AG04449 (cell line): ENCODE results near the gene ARL15.

Source experiments
- CTCF ChIA-PET: fragments of 350-600 bp; formaldehyde crosslinking; extraction: SDS; loops from one replicate; lab custom pipeline; 2021; ENCODE audit warnings: antibody characterized with exemption; lab: Yijun Ruan, JAX
- POLR2A ChIA-PET: fragments of 400-600, 350-600 bp; formaldehyde crosslinking; extraction: SDS; loops from one replicate; lab custom pipeline; 2020; ENCODE audit warnings: antibody characterized with exemption, inconsistent platforms; lab: Yijun Ruan, JAX
- DNase-seq: peaks from one replicate; pipeline ENCODE4 v3.0.0-alpha.2; 2010; ENCODE audit warnings: low read depth, low spot score
- H3K4me3 ChIP-seq: 2 replicates; pipeline ENCODE4 v1.5.1; 2011; ENCODE audit warnings: low read depth, mild to moderate bottlenecking, control low read depth, low read length
- TF ChIP-seq, protein P1 (sequence below): IDR thresholded peaks from one replicate; pipeline ENCODE4 v1.5.1; 2011; ENCODE audit warnings: mild to moderate bottlenecking, moderate library complexity, low read length, control low read depth, inconsistent platforms; ENCODE audit not compliant: insufficient read depth; ENCODE audit errors: missing control alignments

The ARL15 gene

DNA sequence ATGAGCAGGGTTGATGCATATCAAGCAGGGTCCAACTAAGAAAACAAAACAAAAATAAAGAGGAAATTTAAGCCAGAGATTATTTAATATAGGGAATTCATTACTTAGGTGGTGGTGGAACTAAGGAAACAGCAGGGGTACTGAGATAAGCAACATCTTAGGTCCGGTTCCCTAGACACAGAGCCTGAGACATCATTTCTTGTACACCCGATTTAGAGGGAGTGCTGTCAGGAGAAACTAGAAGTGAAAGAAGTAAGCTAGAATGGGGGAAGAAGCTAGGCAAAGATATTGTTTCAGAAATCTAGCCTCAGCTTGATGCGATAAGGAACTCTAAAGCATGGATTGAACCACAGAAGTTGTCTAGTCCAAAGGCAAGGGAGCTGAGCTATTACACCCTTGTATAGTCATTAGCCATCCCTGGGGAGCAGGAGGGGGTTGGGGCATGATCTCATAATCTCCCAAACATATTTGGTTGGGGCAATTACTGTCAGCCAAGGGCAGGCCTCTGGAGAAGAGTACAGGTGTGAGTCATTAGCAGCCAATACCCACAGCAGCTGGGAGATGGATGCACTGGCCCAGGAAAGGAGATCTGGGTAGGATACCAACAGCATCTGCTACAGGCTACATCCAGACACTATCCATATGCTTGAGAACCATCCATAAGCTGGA is 194.5 kb downstream of the ARL15 start:
- DNase-seq: no peak
- TF ChIP-seq, protein P1, sequence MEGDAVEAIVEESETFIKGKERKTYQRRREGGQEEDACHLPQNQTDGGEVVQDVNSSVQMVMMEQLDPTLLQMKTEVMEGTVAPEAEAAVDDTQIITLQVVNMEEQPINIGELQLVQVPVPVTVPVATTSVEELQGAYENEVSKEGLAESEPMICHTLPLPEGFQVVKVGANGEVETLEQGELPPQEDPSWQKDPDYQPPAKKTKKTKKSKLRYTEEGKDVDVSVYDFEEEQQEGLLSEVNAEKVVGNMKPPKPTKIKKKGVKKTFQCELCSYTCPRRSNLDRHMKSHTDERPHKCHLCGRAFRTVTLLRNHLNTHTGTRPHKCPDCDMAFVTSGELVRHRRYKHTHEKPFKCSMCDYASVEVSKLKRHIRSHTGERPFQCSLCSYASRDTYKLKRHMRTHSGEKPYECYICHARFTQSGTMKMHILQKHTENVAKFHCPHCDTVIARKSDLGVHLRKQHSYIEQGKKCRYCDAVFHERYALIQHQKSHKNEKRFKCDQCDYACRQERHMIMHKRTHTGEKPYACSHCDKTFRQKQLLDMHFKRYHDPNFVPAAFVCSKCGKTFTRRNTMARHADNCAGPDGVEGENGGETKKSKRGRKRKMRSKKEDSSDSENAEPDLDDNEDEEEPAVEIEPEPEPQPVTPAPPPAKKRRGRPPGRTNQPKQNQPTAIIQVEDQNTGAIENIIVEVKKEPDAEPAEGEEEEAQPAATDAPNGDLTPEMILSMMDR: no peak
- ChIA-PET POLR2A (no interaction called here), CTCF (interaction anchor here (1.0 kb wide), 1 partner anchor 18 kb away, joined by 3 read pairs; no protein-coding TSS in a partner anchor)
- no peak overlapping the region for H3K4me3 ChIP-seq

DNA sequence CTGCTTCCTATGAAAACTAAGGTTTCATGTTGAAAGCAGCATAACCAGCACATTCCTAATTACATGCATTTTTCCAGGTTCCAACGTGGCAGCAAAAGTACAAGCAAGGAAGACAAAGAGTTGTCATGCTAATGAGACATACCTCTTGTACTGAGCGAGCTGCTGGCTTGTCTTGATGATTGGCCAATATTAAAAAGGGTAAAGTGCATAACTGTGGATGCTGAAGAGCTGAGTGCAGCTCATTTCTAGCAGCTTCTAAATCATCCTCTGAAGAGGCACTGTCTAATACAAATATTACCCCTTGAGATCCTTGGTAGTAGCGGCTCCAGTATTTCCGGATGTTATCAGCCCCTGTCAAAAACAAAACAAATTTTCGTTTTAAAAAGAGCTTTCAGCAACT is 197.3 kb downstream of the ARL15 start:
- DNase-seq: no peak
- TF ChIP-seq, protein P1: no peak
- POLR2A ChIA-PET: no interaction called here
- H3K4me3 ChIP-seq: no peak overlapping the region
- CTCF ChIA-PET: no interaction called here

DNA sequence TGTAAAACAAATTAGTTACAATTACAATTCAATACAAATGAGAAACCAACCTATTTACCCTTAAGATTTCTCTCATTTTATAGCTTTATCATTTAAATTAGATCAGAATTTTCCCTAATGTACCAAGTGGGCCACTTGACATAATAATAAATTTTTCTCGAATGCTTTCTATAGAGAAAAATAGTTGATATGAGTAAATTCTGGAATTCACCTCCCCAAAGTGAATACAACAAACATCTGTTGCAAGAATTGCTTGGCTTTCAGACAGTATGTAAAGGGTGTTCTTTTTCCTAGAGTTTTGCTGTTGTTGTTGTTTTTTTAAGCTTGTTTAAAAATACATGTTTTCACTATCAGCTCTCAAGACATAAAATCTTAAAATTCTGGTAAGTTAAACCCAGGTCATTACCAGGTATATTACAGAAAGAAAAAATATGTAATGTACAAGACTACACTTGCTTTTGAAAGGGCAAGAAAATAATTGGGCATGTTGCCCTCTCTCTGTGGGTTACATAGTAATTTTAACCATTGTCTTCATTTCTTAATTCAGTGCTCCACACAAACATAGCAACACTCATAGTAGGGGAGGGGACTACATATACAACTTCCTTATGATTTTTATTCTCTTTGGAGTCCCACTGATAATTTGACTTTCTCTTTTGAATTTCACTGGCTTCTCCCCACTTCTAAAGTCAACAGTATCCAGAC is 200.6 kb downstream of the ARL15 start:
- CTCF ChIA-PET: interaction anchor here (0.7 kb wide), 1 partner anchor 66 kb away, joined by 4 read pairs; no protein-coding TSS in a partner anchor
- POLR2A ChIA-PET: no interaction called here
- TF ChIP-seq, protein P1: no peak
- no peak overlapping the region for H3K4me3 ChIP-seq
- no peak for DNase-seq

DNA sequence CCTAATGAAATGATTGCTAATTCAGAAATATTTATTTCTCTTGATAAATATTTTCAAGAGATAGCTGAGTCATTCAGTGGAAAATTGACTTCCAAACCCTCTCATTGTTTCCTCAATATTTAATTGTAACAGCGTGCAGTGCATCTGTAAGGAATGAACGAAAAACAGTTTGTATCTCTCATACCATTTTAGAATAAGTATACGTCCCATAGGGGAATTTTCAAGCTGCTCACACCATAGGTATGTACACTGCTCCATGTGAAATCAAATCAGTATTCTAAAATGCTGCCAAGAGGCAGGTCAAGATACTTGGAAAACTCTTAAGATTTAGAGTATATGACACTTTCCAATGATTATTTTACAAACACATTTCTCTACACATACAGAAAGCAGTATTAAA is 202.2 kb downstream of the ARL15 start:
- CTCF ChIA-PET: no interaction called here
- no peak for DNase-seq
- TF ChIP-seq, protein P1: no peak
- POLR2A ChIA-PET: no interaction called here
- H3K4me3 ChIP-seq: no peak overlapping the region

DNA sequence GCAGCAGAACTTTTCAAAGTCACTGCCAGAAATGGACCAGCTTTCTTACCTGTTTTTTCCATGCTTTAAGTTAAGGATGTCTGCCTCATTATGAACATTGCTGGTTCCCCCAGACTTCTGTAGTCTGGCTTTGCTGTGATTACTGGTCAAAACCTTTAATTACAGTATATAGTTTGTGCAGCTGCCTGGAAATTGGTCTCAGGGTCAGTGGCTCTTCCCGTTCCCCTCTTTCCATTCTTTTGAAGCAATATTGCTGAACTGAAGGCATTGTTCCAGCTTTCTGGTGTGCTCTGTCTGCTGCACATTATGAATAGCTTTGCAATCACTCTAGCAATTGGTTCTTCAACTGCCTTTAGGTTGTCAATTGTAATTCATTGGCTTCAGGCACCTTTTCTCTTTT is 206.5 kb downstream of the ARL15 start:
- TF ChIP-seq, protein P1: no peak
- CTCF ChIA-PET: interaction anchor here (1.0 kb wide), 1 partner anchor 125 kb away, joined by 3 read pairs; no protein-coding TSS in a partner anchor
- POLR2A ChIA-PET: no interaction called here
- H3K4me3 ChIP-seq: no peak overlapping the region
- DNase-seq: no peak

DNA sequence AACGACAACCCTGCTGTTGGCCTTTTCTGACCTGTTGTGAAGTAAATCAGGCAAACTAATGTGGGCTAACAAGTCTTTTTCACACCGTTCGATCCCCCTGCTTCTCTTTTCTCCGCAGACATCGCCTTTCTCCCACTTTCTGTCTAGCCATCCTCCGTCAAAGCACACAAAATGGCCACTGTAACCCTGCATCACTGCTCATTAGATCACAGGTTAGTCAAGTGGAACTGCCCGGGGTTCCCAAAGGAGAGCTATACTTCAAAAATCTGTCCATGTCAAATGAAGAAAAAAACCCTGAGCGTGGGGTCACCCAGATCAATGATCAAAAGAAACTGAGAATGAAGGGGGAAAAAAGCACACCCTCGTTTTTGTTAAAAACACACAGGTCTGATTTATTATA is 212.1 kb downstream of the ARL15 start:
- no peak for DNase-seq
- POLR2A ChIA-PET: no interaction called here

More for the DNA sequence above, 212.1 kb downstream of the ARL15 start:
- H3K4me3 ChIP-seq: no peak overlapping the region
- CTCF ChIA-PET: no interaction called here
- TF ChIP-seq, protein P1: no peak
